ENCODE measurements around the gene LIN54. TPM values are rescaled to one million over a fixed set of nuclear protein-coding genes. Genes with fewer than 3 reads are reported as not detected.

The LIN54 gene
- total and polyA plus RNA-seq, 9 of the 15 experiments (the other 6 are each of a cell fraction or from before 2014, with no cell fraction given) = 2.2 to 22.5 (median 15.8) TPM

- TF ChIP-seq, protein P1, sequence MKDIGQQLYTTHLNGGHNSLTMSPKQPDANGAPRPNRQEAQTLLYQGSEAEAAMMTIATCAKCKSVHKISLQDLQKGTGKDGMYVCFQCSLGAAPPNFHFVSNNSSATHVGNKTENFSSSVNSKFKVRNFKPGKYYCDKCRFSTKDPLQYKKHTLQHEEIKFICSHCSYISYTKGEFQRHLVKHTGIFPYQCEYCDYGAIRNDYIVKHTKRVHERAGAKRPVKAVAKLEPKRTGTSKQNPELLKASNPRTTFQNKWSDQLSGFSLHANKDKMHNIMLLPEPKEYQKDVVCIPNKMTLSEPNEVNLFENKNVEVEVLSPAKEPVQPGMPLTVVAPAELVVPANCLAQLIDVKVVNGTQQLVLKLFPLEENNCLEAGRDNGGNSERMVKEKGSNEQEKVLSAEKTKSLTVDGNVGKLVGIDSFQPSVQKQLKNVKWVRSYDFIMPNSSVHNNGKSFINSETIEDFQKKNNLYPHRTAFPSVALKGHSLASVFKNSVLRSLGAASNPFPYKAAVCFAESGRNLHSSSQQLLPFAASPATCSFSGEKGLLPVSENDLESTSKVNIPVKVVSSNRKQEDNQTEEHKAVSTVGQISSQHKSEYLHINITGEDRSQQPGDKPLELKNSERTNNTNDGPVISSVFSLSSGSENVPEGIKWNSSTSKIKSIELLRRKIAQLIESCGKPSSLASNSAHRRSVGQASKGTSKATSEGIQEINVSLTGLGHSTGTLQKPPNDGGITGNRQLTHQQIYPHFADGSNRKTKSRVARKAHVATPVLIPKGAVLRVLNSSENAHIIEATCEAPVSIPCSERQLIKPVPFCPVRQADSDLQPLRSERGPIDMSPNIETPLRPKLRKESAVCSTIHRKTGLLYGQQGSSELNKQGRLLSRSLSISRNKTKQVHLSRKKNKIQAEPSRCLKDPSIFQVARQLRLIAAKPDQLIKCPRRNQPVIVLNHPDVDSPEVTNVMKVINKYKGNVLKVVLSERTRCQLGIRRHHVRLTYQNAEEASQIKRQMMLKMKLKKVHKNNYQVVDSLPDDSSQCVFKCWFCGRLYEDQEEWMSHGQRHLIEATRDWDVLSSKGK (CRISPR knock-in tag; IDR thresholded peaks at IDR 0.05) = no peak
- no peak for TF ChIP-seq SMARCB1 (IDR thresholded peaks at IDR 0.05; ENCODE audit: insufficient read length, low read depth)
- TF ChIP-seq ZNF644 (tag; IDR thresholded peaks at IDR 0.05; ENCODE audit: low read depth) = no peak
- no peak for TF ChIP-seq ILF3 (IDR thresholded peaks at IDR 0.05; ENCODE audit: borderline replicate concordance)
- no peak for TF ChIP-seq HNRNPUL1 (IDR thresholded peaks at IDR 0.05; ENCODE audit: low read length)
- TF ChIP-seq ZBTB1 (CRISPR knock-in tag; IDR thresholded peaks at IDR 0.05; ENCODE audit: borderline replicate concordance, low read depth) = peak; percentile 67; the same call in 1 of the 2 replicates
- no peak for TF ChIP-seq ZNF212 (CRISPR knock-in tag; IDR thresholded peaks at IDR 0.05)
- TF ChIP-seq PTTG1 (tag; IDR thresholded peaks at IDR 0.05; ENCODE audit: low read depth) = no peak
- peak; percentile 65 for TF ChIP-seq JUND (IDR thresholded peaks at IDR 0.05; ENCODE audit: borderline replicate concordance, low read depth, low read length)
- TF ChIP-seq JUND (tag; IDR thresholded peaks at IDR 0.05; ENCODE audit: borderline replicate concordance, low read depth, low read length) = peak; percentile 23; the same call in 2 of the 3 replicates
- TF ChIP-seq, protein P2, sequence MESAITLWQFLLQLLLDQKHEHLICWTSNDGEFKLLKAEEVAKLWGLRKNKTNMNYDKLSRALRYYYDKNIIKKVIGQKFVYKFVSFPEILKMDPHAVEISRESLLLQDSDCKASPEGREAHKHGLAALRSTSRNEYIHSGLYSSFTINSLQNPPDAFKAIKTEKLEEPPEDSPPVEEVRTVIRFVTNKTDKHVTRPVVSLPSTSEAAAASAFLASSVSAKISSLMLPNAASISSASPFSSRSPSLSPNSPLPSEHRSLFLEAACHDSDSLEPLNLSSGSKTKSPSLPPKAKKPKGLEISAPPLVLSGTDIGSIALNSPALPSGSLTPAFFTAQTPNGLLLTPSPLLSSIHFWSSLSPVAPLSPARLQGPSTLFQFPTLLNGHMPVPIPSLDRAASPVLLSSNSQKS (CRISPR knock-in tag; IDR thresholded peaks at IDR 0.05) = no peak
- TF ChIP-seq BRCA1 (IDR thresholded peaks at IDR 0.05) = no peak
- no peak for TF ChIP-seq BRCA1 (CRISPR knock-in tag; IDR thresholded peaks at IDR 0.05)
- no peak for TF ChIP-seq CBFB (CRISPR knock-in tag; IDR thresholded peaks at IDR 0.05)
- no peak for TF ChIP-seq TCF7 (IDR thresholded peaks at IDR 0.05; ENCODE audit: borderline replicate concordance)
- no peak for TF ChIP-seq DACH1 (IDR thresholded peaks at IDR 0.05; ENCODE audit: partially characterized antibody)
- no peak for TF ChIP-seq ZNF140 (CRISPR knock-in tag; IDR thresholded peaks at IDR 0.05)
- TF ChIP-seq, protein P3, sequence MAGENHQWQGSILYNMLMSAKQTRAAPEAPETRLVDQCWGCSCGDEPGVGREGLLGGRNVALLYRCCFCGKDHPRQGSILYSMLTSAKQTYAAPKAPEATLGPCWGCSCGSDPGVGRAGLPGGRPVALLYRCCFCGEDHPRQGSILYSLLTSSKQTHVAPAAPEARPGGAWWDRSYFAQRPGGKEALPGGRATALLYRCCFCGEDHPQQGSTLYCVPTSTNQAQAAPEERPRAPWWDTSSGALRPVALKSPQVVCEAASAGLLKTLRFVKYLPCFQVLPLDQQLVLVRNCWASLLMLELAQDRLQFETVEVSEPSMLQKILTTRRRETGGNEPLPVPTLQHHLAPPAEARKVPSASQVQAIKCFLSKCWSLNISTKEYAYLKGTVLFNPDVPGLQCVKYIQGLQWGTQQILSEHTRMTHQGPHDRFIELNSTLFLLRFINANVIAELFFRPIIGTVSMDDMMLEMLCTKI (IDR thresholded peaks at IDR 0.05; ENCODE audit: partially characterized antibody) = no peak
- peak; percentile 54; the same call in 1 of the 2 replicates for TF ChIP-seq HES1 (IDR thresholded peaks at IDR 0.05; ENCODE audit: low read depth)
- TF ChIP-seq ZSCAN29 (IDR thresholded peaks at IDR 0.05) = peak; percentile 97
- no peak for TF ChIP-seq MBD1 (CRISPR knock-in tag; IDR thresholded peaks at IDR 0.05)
Observed at GRCh38 chr4:82900411-82901182, 110.0 kb downstream of the LIN54 start, which contains the start of gene THAP9 (continued).
